Astrocyte of the cerebellum (primary cell): ENCODE measurements around the gene ADCY7.

Experiments used
- DNase-seq: peaks from one replicate; pipeline ENCODE4 v3.0.0-alpha.2; 2011; ENCODE audit warnings: low read depth
- H3K4me3 ChIP-seq: 2 replicates; pipeline ENCODE4 v1.5.1; 2011; ENCODE audit warnings: mild to moderate bottlenecking, low read depth, low read length, moderate library complexity
- in situ Hi-C: cut with HindIII; loops from 2 replicates; pipeline ENCODE4 v1.10.0; 2017; ENCODE audit warnings: low sequenced_read_pairs
- TF ChIP-seq, protein P1 (sequence below): IDR thresholded peaks from 2 replicates; pipeline ENCODE4 v1.5.1; 2012; ENCODE audit warnings: low read length, low read depth, moderate library complexity, mild to moderate bottlenecking; ENCODE audit errors: missing control alignments

The ADCY7 gene

DNA sequence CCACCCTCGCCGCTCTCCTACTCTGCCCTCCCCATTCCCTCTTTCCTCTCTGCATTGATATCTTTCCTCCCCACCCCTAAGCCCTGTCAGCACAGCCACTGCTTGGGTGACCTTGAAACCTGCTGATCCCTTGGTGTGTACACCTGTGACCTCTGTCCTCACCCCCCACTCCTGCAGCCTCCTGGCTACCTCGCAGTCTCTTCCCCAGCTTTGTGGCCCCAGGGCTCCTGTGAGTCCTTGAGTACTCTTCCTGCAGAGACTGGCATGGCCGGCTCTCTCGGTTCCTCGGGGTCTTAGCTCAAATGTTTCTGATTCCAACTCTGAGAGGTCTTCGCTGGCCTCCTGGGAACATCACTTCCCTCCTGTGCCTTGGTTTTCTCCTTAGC is 31.7 kb downstream of the ADCY7 start:
- DNase-seq, result no peak
- TF ChIP-seq, protein P1, sequence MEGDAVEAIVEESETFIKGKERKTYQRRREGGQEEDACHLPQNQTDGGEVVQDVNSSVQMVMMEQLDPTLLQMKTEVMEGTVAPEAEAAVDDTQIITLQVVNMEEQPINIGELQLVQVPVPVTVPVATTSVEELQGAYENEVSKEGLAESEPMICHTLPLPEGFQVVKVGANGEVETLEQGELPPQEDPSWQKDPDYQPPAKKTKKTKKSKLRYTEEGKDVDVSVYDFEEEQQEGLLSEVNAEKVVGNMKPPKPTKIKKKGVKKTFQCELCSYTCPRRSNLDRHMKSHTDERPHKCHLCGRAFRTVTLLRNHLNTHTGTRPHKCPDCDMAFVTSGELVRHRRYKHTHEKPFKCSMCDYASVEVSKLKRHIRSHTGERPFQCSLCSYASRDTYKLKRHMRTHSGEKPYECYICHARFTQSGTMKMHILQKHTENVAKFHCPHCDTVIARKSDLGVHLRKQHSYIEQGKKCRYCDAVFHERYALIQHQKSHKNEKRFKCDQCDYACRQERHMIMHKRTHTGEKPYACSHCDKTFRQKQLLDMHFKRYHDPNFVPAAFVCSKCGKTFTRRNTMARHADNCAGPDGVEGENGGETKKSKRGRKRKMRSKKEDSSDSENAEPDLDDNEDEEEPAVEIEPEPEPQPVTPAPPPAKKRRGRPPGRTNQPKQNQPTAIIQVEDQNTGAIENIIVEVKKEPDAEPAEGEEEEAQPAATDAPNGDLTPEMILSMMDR, result no peak
- H3K4me3 ChIP-seq, result no peak overlapping the region
- in situ Hi-C loops, result no loop called here

DNA sequence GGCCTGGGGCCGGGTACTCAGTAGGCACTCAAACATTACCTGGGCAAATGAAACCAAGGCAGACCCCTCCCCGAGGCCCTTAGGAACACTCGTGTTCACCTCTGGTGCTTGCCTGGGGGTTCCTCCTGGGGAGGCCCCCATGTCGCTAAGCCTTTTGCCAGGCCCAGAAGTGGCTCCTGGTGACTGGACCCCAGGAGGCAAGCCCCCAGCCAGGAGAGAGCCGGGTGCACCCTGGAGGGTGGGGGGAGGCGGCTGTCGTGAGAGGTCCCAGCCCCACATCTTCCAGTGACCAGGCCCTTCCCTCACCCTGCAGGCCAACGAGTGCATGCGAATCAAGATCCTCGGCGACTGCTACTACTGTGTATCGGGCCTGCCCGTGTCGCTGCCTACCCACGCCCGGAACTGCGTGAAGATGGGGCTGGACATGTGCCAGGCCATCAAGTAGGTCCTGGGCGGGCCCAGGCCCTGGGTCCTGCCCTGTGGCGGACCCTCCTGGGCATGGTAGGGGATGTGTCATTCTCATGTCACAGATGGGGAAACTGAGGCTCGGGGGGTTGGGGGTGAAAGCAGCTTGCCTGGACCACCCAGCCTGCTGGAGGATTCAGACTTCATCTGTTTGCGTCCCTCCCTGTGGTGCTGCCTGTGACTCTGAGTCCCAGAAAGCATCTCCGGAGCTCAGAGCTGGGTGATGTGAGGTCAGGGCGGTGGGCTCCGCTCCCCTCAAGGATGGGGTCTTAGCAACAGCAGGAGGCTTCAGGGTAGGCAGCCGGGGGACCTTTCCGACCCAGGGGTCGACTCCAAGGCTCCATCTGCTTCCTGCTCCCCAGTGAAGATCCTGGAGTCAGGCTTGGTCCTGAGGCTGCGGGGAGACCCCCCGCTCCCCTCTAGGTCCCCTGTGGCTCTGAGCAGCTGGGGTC is 32.5 kb downstream of the ADCY7 start:
- H3K4me3 ChIP-seq, result no peak overlapping the region
- in situ Hi-C loops, result no loop called here
- DNase-seq, result no peak
- TF ChIP-seq, protein P1, result no peak

DNA sequence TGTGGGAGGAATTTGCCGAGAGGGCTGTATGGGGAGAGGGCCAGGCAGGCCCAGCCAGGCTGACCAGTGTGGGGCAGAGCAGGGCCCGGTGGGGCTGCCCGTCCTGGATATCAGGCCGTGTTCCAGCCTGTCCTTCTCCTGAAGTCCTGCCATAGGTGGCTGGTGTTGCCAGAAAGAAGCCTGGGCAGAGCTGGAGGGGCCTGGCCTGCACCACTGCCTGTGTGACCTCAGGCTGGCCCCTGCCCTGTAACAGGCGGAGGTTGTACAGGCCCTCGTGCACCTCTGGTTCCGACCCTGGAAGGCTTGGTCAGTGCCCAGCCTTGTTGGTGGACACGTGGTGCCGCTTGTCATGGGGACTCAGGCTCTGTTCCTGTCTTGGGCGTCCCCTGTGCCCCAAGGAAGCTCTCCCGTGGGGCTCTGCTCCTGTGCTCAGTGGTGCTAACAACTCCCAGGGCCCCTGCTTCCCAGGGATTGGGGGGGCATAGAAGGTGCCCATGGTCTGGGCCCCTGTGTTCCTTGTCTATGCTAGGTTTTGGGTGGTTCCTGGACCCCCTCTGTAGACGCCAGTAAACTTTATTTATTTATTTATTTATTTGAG is 33.3 kb downstream of the ADCY7 start:
- TF ChIP-seq, protein P1, result no peak
- no peak for DNase-seq
- in situ Hi-C loops, result loop anchor here (5.0 kb wide), 1 partner anchor 37 kb away; no protein-coding TSS in a partner anchor
- no peak overlapping the region for H3K4me3 ChIP-seq

DNA sequence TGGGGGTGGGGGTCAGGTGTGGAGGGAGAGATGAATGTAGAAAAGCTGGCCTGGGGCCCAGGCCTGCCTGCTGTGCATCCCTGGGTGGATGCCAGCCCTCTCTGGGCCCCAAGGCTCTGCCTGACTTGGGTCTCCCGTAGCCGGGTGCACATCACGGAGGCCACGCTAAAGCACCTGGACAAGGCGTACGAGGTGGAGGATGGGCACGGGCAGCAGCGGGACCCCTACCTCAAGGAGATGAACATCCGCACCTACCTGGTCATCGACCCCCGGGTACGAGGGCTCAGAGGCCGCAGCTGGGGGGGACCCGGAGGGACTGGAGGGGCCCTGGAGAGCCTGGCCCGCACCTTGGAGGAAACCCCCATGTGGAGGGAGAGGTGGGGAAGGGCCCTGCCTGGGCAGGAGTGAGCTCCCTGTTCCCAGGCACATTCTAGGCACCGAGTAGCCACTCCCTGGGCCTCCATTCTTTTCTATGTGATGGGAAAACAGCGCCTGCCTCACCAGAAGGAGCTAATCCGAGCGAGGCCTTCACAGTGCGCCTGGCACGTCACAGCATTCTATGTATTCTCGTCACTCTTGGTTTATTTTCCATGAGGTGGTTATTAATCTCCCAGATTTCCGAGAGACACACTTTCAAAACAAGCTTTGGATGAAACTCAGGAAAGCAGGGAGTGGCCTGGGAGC is 34.7 kb downstream of the ADCY7 start:
- in situ Hi-C loops, result loop anchor here (5.0 kb wide), 1 partner anchor 39 kb away; no protein-coding TSS in a partner anchor
- H3K4me3 ChIP-seq, result no peak overlapping the region
- TF ChIP-seq, protein P1, result no peak
- no peak for DNase-seq

DNA sequence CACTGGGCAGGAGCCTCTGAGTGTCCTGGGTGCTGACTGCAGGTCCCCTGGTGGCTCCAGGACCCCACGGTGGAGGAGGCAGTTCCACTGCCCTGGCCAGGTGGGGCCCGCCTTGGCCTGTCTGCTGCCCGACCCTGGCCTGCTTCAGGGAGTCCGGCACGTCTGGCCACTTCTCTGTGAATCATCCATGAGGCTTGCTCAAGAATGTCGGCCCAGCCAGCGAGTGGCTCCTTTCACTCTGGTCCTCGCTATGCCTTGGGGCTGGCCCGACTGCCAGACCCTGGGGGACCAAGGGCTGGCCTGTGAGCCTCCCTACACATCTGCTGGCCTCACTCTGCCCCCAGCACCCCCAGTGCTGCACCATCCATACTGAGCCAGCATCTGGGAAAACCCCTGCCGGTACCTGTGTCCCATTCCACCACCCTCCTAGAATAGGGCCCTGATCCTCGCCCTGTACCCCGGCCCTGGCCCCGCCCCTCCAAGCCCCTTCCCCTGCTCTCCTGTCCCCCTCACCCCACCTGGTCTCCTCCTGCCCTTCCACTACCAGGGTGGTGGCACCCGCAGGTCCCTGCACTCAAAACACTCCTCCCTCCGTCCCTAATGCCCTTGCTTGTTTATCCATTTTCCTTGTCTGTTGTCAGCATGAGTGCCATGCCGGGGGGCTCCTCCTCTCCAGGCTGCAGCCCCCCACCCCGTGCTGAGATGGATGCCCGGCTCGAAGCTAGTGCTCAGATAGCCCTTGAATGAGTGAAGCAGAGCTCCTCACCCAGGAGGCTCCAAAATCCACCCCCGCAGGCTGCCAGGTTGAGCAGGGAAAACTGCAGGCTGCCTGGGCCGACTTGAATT is 35.5 kb downstream of the ADCY7 start:
- TF ChIP-seq, protein P1, result no peak
- in situ Hi-C loops, result loop anchor here (5.0 kb wide), 1 partner anchor 40 kb away; no protein-coding TSS in a partner anchor
- no peak overlapping the region for H3K4me3 ChIP-seq
- DNase-seq, result peak; percentile 37

DNA sequence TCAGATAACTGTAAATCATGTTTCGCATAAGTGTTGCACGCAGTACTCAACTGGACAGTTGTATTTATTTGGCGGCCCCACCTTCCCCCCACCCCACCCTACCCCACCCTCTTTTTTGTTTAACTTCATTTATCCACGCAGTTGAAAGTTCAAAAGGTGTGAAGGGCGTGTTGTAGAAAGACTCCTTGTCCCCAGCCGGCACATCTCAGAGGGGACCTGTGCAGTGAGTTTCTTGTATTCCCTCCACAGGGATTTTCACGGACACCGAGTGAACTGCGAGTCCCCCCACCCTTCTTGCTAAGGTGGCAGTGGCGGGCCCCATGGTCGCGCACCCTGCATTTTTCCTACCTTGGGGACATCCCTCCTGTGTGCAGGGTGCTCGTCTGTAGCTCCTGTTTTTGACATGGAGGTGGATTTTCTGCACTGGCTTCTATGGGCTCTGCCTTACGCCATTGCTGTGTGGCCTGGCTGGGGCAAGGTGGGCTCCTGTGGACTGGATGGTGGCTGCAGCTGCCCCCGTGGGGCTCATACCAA is 36.2 kb downstream of the ADCY7 start:
- TF ChIP-seq, protein P1, result no peak

More for the DNA sequence above, 36.2 kb downstream of the ADCY7 start:
- H3K4me3 ChIP-seq, result no peak overlapping the region
- in situ Hi-C loops, result loop anchor here (5.0 kb wide), 1 partner anchor 40 kb away; no protein-coding TSS in a partner anchor
- DNase-seq, result no peak
